HCT116 (cell line): ENCODE data around the gene AP4M1. TPM values are rescaled to one million over a fixed set of nuclear protein-coding genes. Genes with fewer than 3 reads are reported as not detected.
A peak's percentile ranks its signal among the peaks of the same experiment; 100 is the strongest.

Experiments
- ATAC-seq: fragments of 200-7000 bp; cut with Tn5 transposase; 2 replicates; pipeline ENCODE4 v1.9.1; 2020; ENCODE audit warnings: mild to moderate bottlenecking, moderate library complexity
- BruUV-seq: library from RNA; stranded (reverse); fragments of 400-500 nt; replicated peaks from 2 replicates; lab custom pipeline; 2021; lab: Mats Ljungman, UMichigan
- CTCF ChIA-PET: fragments of 300-600 bp; sonication (Branson Sonifier 250); formaldehyde crosslinking; loops from one replicate; lab custom pipeline; 2021; ENCODE audit warnings: antibody characterized with exemption; lab: Charles Lee
- POLR2A ChIA-PET: fragments of 300-600, 350-600 bp; sonication (Branson Sonifier 250); formaldehyde crosslinking; loops from one replicate; lab custom pipeline; 2021; ENCODE audit warnings: antibody characterized with exemption; lab: Charles Lee
- RAD21 ChIA-PET, 2 experiments: fragments of 300-600 bp; sonication (Branson Sonifier 250); formaldehyde crosslinking; loops; one replicate each; lab custom pipeline; 2023; ENCODE audit warnings: low total read pairs in 2 of 2; ENCODE audit not compliant: uncharacterized antibody in 2 of 2, unreplicated experiment in 2 of 2, low non-redundant PET in 1 of 2; lab: Charles Lee
- DNase-seq: peaks from one replicate; pipeline ENCODE4 v3.0.0-alpha.2; 2010; ENCODE audit warnings: low read depth, low spot score
- H2AFZ ChIP-seq: fragments of 200-600 bp; shearing (Covaris generic), sonication (generic); 2 replicates; pipeline ENCODE4 v1.6.1; 2017; ENCODE audit warnings: low read depth, mixed run types, mixed read lengths, antibody characterized with exemption, low read length; ENCODE audit not compliant: poor library complexity, severe bottlenecking
- H3K27ac ChIP-seq: 2 replicates; pipeline ENCODE4 v1.5.1; 2012; ENCODE audit warnings: low read depth, low read length
- H3K27me3 ChIP-seq: fragments of 200-600 bp; sonication (generic); 2 replicates; pipeline ENCODE4 v1.6.1; 2016; ENCODE audit warnings: mixed run types, low read length, mixed read lengths; ENCODE audit not compliant: insufficient read depth
- H3K36me3 ChIP-seq, 2 experiments: fragments of 200-500 bp in 1 of 2; fragments of 200-600 bp in 1 of 2; sonication (Bioruptor generic) in 1 of 2; sonication (generic) in 1 of 2; 2 replicates each; pipeline versions ENCODE4 v1.5.1 to v1.6.1; 2014 to 2016; ENCODE audit warnings: low read length in 2 of 2, inconsistent platforms in 1 of 2, mixed read lengths in 1 of 2, mixed run types in 1 of 2; ENCODE audit not compliant: insufficient read depth in 2 of 2, control insufficient read depth in 1 of 2
- H3K4me1 ChIP-seq, 2 experiments: fragments of 200-600 bp in 1 of 2; sonication (generic) in 1 of 2; 2 replicates each; pipeline versions ENCODE4 v1.5.1 to v1.6.1; 2012 to 2017; ENCODE audit warnings: low read length in 2 of 2, inconsistent platforms in 1 of 2, mild to moderate bottlenecking in 1 of 2, mixed read lengths in 1 of 2, mixed run types in 1 of 2, moderate library complexity in 1 of 2; ENCODE audit not compliant: insufficient read depth in 2 of 2, control insufficient read depth in 1 of 2
- H3K4me2 ChIP-seq: fragments of 200-600 bp; sonication (generic); 2 replicates; pipeline ENCODE4 v1.6.1; 2017; ENCODE audit warnings: mixed run types, low read length, mixed read lengths
- H3K4me3 ChIP-seq, 2 experiments: fragments of 200-600 bp in 1 of 2; sonication (generic) in 1 of 2; replicated peaks in 1 of 2; 2 replicates each; pipeline ENCODE4 v1.5.1; 2011 to 2016; ENCODE audit warnings: low read length in 2 of 2, control low read depth in 1 of 2, low read depth in 1 of 2, mild to moderate bottlenecking in 1 of 2, mixed read lengths in 1 of 2, mixed run types in 1 of 2
- H3K79me2 ChIP-seq: fragments of 200-600 bp; sonication (generic); 2 replicates; pipeline ENCODE4 v1.6.1; 2017; ENCODE audit warnings: mild to moderate bottlenecking, mixed run types, low read length, moderate library complexity, mixed read lengths; ENCODE audit not compliant: insufficient read depth
- H3K9ac ChIP-seq: fragments of 200-600 bp; sonication (generic); 2 replicates; pipeline ENCODE4 v1.6.1; 2016; ENCODE audit warnings: low read length, mixed read lengths
- H3K9me2 ChIP-seq: fragments of 200-600 bp; sonication (generic), shearing (Covaris generic); 2 replicates; pipeline ENCODE4 v1.6.1; 2017; ENCODE audit warnings: mixed run types, mild to moderate bottlenecking, moderate library complexity; ENCODE audit not compliant: insufficient read depth
- H3K9me3 ChIP-seq, 2 experiments: fragments of 200-500 bp in 1 of 2; fragments of 200-600 bp in 1 of 2; sonication (Bioruptor generic) in 1 of 2; sonication (generic) in 1 of 2; 2 replicates each; pipeline ENCODE4 v1.6.1; 2014 to 2017; ENCODE audit warnings: low read length in 2 of 2, mixed read lengths in 2 of 2, inconsistent platforms in 1 of 2, low read depth in 1 of 2, mild to moderate bottlenecking in 1 of 2, mixed run types in 1 of 2, moderate library complexity in 1 of 2; ENCODE audit not compliant: control insufficient read depth in 1 of 2, insufficient read depth in 1 of 2
- H4K20me1 ChIP-seq: fragments of 200-600 bp; sonication (generic), shearing (Covaris generic); 2 replicates; pipeline ENCODE4 v1.6.1; 2017; ENCODE audit warnings: mixed run types, mild to moderate bottlenecking, moderate library complexity; ENCODE audit not compliant: insufficient read depth
- CBX3 ChIP-seq: IDR thresholded peaks from 2 replicates; pipeline ENCODE4 v1.6.1; 2012; ENCODE audit warnings: low read depth
- CEBPB ChIP-seq: IDR thresholded peaks from 2 replicates; pipeline ENCODE4 v1.6.1; 2012; ENCODE audit warnings: low read depth
- EGR1 ChIP-seq: IDR thresholded peaks from 2 replicates; pipeline ENCODE4 v1.6.1; 2012; ENCODE audit warnings: low read depth
- ELF1 ChIP-seq: IDR thresholded peaks from 2 replicates; pipeline ENCODE4 v1.6.1; 2012; ENCODE audit warnings: low read depth, borderline replicate concordance
- EZH2 ChIP-seq: fragments of 200-600 bp; sonication (generic); IDR thresholded peaks from 2 replicates; pipeline ENCODE4 v1.6.1; 2017; ENCODE audit warnings: antibody characterized with exemption, mixed run types
- EZH2phosphoT487 ChIP-seq: fragments of 200-600 bp; IDR thresholded peaks from 2 replicates; pipeline ENCODE4 v1.6.1; 2018; ENCODE audit warnings: antibody characterized with exemption, borderline replicate concordance
- FOSL1 ChIP-seq: IDR thresholded peaks from 2 replicates; pipeline ENCODE4 v1.6.1; 2012; ENCODE audit warnings: low read depth
- JUND ChIP-seq: IDR thresholded peaks from 2 replicates; pipeline ENCODE4 v1.6.1; 2012
- MAX ChIP-seq: IDR thresholded peaks from 2 replicates; pipeline ENCODE4 v1.6.1; 2012
- POLR2A ChIP-seq: IDR thresholded peaks from 2 replicates; pipeline ENCODE4 v1.7.0; 2011; ENCODE audit warnings: borderline replicate concordance; ENCODE audit not compliant: insufficient read depth, insufficient read length; ENCODE audit errors: extremely low read depth
- POLR2AphosphoS5 ChIP-seq: IDR thresholded peaks from 2 replicates; pipeline ENCODE4 v1.6.1; 2011; ENCODE audit warnings: mild to moderate bottlenecking, low read depth, low read length, moderate library complexity
- RAD21 ChIP-seq: IDR thresholded peaks from 2 replicates; pipeline ENCODE4 v1.6.1; 2012; ENCODE audit warnings: low read depth, mild to moderate bottlenecking
- SIN3A ChIP-seq: IDR thresholded peaks from 2 replicates; pipeline ENCODE4 v1.6.1; 2012; ENCODE audit warnings: low read depth
- TCF7L2 ChIP-seq: IDR thresholded peaks from 2 replicates; pipeline ENCODE4 v1.7.0; 2011; ENCODE audit warnings: borderline replicate concordance, inconsistent platforms; ENCODE audit not compliant: insufficient read depth, insufficient read length; ENCODE audit errors: extremely low read depth
- ZFX ChIP-seq: fragments of 450-650 bp; IDR thresholded peaks from 2 replicates; pipeline ENCODE4 v1.6.1; 2017
- ZNF274 ChIP-seq: fragments of 200-500 bp; sonication (Bioruptor generic); IDR thresholded peaks from 2 replicates; pipeline ENCODE4 v1.6.1; 2014; ENCODE audit warnings: mild to moderate bottlenecking, low read depth, low read length, inconsistent platforms
- intact Hi-C: fragments of 100-400 bp; cut with micrococcal nuclease; formaldehyde crosslinking; loops from 2 replicates; pipeline ENCODE4 v1.10.0; 2022
- total RNA-seq: library from RNA; stranded (reverse); gene quantifications from one replicate; pipeline ENCODE4 v1.2.1, GENCODE V29; 2021; ENCODE audit not compliant: unreplicated experiment
- TF ChIP-seq, protein P1 (sequence below): IDR thresholded peaks from 2 replicates; pipeline ENCODE4 v1.6.1; 2011; ENCODE audit warnings: mild to moderate bottlenecking, low read length, moderate library complexity; ENCODE audit not compliant: insufficient replicate concordance; ENCODE audit errors: extremely low read depth
- TF ChIP-seq, protein P2 (sequence below): IDR thresholded peaks from 2 replicates; pipeline ENCODE4 v1.6.1; 2012; ENCODE audit warnings: low read depth

Gene AP4M1
- total RNA-seq, 1 experiment from 2014 or later = 20.0 TPM

DNA sequence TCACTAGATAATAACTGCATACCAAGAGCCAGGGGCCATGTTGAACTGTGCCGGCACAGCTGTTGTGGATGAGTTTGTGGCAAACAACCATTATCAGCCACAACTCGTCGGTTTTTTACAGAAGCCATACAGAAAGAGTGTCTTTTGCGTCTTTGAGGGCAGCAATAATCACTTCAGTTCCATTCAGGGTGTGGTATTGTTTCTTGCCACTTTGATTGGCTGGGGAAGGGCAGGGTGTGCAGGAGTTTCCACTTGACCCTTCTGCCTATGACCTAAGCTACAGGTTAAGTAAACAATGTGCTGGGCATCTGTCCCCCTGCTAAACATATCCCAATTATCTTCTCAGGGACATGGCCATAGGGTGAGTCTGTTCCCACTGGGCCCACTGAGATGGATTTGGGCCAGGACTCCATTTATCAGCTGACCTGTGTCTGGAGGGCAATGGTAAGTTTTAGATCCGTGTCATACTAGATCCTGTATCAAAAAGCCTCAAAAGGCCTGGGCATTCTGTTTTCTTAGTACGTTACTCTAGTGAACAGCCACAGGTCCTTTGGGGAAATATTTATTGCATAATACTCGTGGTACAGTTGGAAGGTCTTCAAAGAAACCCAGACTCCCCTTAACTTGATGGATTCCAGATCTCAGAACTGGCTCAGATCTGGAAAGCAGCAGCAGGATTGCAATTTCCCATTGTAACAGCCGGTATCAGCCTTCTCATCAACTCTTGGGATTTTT lies 35.8 kb upstream of the AP4M1 start:
- no TSS peak for BruUV-seq
- no peaks in the 10 kb centered on the region for H3K79me2 ChIP-seq
- H3K4me1 ChIP-seq = no peaks in the 10 kb centered on the region
- TF ChIP-seq TCF7L2 (no peak), ELF1 (no peak), MAX (no peak), CEBPB (no peak), POLR2AphosphoS5 (no peak), POLR2A (no peak), EZH2phosphoT487 (no peak), CBX3 (no peak), ZNF274 (no peak), EGR1 (no peak), RAD21 (no peak), JUND (no peak), ZFX (no peak), FOSL1 (no peak), EZH2 (no peak), SIN3A (no peak)
- TF ChIP-seq, protein P1, sequence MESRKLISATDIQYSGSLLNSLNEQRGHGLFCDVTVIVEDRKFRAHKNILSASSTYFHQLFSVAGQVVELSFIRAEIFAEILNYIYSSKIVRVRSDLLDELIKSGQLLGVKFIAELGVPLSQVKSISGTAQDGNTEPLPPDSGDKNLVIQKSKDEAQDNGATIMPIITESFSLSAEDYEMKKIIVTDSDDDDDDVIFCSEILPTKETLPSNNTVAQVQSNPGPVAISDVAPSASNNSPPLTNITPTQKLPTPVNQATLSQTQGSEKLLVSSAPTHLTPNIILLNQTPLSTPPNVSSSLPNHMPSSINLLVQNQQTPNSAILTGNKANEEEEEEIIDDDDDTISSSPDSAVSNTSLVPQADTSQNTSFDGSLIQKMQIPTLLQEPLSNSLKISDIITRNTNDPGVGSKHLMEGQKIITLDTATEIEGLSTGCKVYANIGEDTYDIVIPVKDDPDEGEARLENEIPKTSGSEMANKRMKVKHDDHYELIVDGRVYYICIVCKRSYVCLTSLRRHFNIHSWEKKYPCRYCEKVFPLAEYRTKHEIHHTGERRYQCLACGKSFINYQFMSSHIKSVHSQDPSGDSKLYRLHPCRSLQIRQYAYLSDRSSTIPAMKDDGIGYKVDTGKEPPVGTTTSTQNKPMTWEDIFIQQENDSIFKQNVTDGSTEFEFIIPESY = no peak
- TF ChIP-seq, protein P2, sequence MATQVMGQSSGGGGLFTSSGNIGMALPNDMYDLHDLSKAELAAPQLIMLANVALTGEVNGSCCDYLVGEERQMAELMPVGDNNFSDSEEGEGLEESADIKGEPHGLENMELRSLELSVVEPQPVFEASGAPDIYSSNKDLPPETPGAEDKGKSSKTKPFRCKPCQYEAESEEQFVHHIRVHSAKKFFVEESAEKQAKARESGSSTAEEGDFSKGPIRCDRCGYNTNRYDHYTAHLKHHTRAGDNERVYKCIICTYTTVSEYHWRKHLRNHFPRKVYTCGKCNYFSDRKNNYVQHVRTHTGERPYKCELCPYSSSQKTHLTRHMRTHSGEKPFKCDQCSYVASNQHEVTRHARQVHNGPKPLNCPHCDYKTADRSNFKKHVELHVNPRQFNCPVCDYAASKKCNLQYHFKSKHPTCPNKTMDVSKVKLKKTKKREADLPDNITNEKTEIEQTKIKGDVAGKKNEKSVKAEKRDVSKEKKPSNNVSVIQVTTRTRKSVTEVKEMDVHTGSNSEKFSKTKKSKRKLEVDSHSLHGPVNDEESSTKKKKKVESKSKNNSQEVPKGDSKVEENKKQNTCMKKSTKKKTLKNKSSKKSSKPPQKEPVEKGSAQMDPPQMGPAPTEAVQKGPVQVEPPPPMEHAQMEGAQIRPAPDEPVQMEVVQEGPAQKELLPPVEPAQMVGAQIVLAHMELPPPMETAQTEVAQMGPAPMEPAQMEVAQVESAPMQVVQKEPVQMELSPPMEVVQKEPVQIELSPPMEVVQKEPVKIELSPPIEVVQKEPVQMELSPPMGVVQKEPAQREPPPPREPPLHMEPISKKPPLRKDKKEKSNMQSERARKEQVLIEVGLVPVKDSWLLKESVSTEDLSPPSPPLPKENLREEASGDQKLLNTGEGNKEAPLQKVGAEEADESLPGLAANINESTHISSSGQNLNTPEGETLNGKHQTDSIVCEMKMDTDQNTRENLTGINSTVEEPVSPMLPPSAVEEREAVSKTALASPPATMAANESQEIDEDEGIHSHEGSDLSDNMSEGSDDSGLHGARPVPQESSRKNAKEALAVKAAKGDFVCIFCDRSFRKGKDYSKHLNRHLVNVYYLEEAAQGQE = no peak
- ChIA-PET CTCF (no interaction called here), RAD21 (no interaction called here), POLR2A (no interaction called here)
- H3K4me3 ChIP-seq = no peak overlapping the region
- H3K36me3 ChIP-seq = peaks cover 11 to 17% of the 10 kb centered on the region in 2 experiments
- no peak overlapping the region for H3K27ac ChIP-seq
- ATAC-seq (0 out of 2 replicates have a peak, but pooled peaks have one; percentile 16), DNase-seq (no peak)
- no peaks in the 10 kb centered on the region for H4K20me1 ChIP-seq
- H3K4me2 ChIP-seq = no peak overlapping the region
- H3K27me3 ChIP-seq = no peaks in the 10 kb centered on the region
- intact Hi-C loops = no loop called here
- no peak overlapping the region for H3K9ac ChIP-seq
- H3K9me2 ChIP-seq = no peaks in the 10 kb centered on the region
- H2AFZ ChIP-seq = no peak overlapping the region
- H3K9me3 ChIP-seq = peaks cover 5 to 6% of the 10 kb centered on the region in 2 experiments; a peak in 2 of 4 replicates
